NCI-H510A treated with DMSO at 0.1 percent for 48 hours (cell line): ENCODE measurements around the gene SCG3.
A peak's percentile ranks its signal among the peaks of the same experiment; 100 is the strongest.

Source experiments
- DNase-seq: peaks from one replicate; lab custom pipeline; 2025; lab: John Stamatoyannopoulos, UW

Gene SCG3

DNA sequence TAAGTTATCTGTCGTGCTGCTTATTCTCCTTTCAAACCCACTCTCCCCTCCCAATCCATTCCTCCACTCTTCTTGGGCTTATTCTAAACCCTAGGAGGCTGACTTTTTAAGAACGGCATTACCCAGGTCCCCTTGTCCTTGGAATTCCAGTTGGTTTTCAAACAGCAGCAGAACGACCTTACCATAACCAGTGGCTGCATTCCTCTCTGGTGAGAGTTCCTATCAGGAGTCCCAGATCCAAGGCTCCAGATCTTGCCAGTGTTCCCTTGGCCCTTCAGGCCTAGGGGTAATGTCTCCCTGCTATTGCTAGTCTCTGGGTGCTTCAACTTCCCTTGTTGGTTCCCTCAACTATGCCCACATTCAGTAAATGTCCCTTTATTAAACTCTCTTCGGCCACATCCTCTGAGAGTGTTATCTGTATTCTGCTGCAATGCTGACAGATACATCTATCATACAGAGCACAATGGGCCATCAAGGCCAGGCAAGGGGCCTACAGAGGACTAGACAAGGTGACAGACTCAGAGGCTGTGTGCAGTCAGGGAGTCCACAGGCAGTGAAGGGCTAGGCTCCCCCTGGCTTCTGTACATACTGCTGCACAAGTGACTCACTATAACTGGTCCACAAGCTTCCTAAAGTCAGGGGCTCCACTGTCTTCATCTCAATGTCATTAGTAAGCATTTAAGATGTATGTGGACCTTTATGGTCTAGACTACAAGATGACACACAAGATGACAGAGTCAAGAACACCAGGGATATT lies 46.0 kb downstream of the SCG3 start:
- DNase-seq = no peak

DNA sequence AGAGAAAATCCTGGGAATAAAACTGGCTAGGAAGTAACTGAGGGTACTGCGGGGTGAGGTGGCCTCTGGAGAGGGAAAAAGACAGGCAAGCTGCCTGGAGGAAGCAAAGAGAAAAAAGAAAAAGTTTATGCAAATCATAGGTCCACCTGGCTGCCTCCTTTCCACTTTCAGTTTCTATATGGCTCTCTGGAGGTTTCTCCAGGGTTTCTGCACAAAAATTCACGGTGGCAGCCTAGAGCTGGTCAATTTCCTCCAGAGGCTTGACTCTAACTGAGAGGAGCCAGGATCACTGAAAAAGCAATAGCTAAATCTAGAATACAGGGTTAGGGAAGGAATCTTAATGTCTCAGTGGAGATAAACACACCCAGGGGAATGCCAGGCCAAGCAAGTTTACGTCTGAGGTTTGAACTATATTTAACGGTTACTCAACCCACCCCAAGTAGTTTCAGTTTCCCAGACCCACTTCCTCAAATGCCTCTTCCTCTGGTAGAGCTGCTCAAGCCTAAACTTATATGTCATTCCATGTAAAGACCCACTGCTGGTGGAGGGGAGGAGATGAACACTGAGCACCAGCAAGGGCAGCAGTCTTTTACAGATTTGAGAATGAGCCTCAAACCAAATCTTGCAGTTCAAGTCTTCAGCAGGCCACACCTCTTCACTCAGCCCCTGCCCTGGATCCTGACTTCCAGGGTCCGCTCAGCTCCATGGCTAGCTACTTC lies 50.4 kb downstream of the SCG3 start:
- DNase-seq = no peak

DNA sequence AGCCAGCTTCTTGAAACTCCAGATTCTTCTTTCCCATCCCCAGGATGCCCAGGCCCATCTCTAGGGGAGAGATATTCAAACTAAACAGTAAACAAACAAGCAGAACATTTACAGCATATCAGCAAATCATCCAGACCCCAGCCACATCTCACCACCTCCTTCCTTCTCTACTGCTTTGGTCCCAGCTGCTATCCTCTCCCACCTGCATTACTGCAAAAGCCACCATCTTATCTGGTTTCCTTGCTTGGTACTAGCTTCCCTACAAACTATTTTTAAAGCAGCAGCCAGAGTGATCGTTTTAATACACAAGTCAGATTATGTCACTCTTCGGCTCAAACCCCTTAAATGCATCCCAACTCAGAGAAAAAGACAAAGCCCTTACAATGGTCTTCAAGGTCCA lies 51.3 kb downstream of the SCG3 start:
- no peak for DNase-seq

DNA sequence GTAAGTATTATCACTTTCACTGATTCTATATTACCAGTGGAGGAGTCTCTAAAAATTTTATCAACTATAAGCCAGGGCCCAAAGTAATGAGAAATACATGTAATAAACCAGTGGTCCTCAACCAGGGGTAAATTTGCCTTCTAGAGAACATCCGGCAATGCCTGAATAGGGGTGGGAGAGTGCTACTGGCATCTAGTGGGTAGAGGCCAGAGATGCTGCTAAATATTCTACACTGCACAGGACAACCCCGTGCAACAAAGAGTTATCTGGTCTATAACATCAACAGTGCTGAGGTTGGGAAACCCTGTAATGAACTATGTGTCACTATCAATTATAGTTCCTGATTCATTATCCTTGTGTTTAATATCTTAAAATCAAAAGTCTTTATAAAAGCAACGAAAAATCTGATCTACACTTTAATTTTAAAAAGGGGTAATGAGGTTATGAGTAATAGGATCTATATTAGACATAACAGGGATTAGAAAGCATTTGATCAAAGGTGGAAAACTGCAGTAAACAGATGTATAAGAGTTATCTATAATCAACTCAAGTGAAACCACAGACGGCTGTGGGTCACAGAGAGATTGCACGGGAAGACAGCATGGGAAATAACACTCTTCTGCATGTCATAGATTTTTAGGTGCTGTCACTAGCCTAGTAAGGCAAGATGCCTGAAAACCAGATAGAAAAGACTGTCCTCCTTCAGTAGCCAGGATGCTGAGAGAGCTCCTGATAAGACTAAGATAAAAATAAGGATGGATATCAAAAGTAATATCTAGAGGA lies 54.1 kb downstream of the SCG3 start:
- no peak for DNase-seq

DNA sequence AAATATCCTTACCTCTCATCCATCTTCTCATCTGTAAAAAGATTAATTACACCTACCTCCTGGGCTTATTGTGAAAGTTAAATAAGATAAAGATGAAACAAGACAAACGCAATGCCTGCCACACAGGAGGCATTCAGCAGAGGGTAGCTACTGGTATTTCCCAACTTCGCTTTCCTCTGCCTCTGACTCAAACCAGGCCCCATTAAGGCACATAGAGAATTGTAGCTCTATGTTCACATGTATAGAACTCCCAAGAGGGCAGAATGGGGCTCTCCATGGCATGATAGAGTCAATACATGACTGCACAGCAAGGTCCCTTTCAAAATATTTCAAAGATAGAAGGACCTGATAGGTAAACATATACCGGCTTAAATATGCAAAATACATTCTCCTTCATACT lies 54.8 kb downstream of the SCG3 start:
- no peak for DNase-seq

DNA sequence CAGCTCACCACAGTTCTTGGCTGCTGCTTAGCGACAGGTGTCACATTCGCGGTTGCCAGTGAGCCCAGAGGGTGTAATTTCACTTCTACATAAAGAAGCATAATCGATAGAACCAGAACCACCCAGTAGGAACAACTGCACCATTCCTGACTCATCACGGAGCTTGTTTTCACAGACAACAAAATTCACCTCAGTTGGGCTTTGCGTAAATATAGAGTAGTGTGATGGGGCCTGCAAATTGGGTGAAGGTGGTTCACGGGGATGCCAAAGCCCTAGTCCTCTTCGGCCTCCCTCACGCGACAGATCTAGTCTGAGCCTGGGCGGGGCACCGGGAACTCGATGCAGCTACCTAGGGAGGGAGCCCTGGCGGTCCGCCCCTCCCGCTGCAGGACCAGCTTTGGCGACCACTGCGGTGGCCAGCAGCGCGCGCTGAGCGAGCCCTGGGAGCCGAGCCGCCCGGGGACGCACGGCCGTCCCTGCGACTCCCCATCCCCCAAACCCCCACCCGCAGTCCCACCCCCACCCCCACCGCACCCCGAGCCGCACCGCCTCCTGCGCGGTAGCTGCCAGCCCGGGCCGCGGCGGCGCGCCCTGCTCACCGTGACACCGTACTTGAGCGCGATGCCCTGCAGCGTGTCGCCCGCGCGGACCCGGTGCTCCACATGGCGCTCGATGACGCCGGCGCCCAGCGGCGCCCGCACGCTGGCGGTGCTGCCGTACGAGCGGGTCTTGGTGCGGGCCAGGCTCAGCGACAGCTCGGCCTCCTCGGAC lies 55.6 kb downstream of the SCG3 start:
- DNase-seq = peak; percentile 14

DNA sequence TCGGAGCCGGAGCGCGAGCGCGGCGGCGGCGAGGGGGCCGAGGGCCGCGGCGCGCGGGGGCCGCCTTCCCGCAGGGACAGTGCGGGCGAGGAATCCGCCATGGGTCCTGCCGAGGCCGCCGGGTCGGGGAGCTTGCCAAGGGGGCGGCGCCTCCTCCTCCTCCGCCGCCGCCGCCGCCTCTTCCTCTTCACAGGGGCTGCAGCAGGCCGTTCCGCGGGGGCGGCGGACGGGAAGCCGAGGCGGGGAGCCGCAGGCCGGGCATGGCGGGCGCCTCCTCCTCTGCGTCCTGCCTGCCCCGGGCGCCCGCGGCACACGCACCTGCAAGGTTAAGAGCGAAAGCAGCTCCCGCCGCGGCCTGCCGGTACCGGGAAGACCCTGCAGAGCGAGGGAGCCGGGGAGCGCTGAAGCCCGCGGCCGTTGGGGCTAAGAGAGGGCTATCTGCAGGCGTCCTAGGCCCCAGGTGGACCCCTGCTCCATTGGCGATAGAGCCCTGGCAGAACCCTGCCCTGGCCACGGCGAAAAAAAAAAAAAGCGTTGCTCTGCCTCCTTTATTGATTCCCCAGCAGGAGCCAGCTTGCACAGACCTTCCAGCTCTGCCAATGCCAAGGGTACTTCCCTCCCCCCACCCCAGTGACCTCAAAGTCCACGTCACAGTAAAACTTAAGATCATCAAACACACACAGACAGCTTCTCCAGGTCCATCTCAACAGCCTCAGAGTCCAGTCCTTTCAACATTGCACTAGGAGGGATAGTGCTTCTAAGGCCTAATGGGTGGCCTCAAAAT lies 56.4 kb downstream of the SCG3 start, which contains the start of gene LYSMD2:
Gene LYSMD2 (minus strand): TSS at position 134 of the 784 bp plus-strand sequence. CDS start 33 bp downstream, at position 101.
- peak; percentile 38 for DNase-seq

DNA sequence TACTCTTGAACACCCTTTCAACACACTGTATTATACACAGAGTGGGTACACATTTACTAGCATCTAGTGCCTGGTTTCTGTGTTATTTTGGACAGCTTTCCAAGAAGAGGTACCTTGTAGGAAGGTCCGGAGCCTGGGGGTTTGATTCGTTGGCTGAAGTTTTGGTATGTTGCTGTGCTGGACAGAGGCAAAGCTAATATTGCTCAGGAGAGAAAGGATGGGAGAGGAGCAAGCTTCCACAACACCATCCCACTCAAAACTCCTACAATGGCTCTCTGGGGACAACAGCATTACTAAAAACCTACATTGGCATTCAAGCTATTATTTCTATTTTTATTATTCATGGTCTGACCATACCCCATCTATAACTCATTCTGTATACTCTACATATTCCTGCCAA lies 57.2 kb downstream of the SCG3 start:
- DNase-seq = no peak

DNA sequence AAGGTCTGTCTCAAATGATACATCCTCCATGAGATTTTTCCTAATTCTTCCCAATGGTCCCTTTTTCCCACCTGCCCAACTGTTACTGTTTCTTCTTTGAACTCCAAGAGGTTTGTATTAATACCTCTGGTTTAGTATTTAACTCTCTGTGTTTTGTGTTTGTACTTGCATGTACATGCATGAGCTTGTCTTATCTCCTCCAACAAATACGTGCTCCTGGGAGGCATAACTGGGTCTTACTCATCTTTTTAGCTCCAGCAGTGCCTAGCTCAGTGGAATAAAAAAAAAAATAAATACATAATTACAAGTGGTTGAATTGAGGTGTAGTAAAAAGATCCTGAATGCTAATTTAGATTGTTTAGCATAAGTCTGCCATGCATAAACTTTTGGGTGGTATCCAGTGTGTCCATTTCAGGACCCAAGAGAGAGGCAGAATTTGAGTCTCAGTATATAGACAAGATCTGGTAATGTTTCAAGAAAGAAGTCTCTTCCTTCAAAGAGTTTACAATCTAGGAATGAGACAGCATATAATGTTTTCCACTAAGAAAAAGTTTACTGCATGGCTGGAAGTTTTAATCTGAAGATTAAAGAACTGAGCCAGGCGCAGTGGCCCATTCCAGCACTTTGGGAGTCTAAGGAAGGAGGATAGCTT lies 57.9 kb downstream of the SCG3 start:
- no peak for DNase-seq

DNA sequence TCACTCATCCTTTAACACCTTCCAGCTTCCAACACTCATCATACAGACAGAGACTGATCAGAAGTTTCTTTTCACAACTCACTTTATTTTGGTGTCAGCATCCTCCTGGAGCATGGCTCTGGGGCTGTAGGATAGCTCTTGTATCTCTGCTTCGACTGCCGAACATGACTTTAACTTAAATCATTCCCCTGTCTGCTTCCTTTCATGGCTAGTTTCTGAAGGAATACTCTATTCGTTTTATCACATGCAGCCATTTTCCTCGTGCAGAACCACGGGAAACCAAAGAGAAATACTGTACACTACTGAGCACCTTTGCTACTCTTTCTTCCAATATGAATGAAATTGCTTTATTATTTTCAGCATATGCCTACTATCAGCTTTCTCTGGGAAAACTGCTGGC lies 68.0 kb downstream of the SCG3 start:
- no peak for DNase-seq

DNA sequence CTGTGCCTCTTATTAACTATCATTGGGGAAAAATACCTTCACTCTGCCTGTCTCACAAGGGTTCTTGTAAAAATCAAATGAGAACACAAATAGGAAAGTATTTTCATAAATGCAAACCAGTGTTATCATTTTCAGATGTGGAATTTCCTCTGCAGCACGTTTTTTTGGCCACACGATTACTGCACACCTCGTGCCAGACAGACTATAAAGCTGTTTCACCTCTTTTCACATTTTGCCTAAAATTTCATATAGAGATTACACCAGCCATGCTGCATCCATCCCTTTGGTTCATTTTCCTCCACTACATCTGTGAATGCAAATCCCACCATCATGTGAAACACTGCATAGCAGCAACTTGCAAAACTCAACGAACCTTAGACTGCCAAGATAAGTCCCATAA lies 68.9 kb downstream of the SCG3 start:
- no peak for DNase-seq

DNA sequence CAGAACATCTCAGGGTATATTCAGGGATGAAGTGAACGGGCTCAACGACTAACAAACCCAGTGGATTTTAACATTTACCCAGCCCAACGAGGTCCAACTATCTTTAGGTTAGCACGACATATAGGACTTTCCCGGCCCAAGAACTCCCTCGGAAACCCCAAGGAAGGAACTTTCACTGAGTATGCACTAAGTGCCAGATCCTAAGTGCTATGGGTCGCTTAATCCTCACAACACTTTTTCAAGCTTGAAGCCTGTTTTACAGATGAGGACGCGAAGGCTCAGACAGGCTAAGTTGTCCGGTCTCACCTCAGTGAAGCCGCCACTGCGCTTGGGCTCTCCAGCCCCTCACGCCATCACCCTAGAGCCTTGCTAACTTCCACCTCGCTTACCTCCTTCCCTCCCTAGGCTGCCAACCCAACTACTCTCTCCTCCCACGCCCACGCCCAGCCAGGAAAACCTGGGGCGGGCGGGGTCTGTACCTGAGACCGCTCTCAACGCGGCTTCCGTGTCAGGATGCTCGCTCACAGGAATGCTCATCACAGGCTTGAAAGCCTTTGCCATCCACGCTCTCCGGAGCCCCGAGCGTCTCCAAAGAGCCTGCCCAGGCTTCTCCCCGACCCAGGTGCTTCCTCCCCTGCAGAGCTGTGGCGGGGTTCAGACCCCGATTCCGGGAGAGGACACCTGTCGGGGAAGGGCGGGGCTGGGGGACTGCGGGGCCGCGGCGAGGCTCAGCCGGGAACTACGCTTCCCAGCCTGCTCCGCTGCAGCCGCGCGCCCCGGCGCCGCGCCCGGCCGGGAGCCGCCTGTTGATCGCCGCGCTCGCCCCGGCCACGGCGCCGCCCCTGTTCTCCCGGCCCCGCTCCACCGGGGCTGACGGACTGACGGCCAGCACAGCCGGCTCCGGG lies 69.7 kb downstream of the SCG3 start, which contains the start of gene TMOD2:
Gene TMOD2 (plus strand): TSS at position 806 of the 905 bp plus-strand sequence. CDS start 14,845 bp downstream, outside the sequence.
- DNase-seq = peak; percentile 62

DNA sequence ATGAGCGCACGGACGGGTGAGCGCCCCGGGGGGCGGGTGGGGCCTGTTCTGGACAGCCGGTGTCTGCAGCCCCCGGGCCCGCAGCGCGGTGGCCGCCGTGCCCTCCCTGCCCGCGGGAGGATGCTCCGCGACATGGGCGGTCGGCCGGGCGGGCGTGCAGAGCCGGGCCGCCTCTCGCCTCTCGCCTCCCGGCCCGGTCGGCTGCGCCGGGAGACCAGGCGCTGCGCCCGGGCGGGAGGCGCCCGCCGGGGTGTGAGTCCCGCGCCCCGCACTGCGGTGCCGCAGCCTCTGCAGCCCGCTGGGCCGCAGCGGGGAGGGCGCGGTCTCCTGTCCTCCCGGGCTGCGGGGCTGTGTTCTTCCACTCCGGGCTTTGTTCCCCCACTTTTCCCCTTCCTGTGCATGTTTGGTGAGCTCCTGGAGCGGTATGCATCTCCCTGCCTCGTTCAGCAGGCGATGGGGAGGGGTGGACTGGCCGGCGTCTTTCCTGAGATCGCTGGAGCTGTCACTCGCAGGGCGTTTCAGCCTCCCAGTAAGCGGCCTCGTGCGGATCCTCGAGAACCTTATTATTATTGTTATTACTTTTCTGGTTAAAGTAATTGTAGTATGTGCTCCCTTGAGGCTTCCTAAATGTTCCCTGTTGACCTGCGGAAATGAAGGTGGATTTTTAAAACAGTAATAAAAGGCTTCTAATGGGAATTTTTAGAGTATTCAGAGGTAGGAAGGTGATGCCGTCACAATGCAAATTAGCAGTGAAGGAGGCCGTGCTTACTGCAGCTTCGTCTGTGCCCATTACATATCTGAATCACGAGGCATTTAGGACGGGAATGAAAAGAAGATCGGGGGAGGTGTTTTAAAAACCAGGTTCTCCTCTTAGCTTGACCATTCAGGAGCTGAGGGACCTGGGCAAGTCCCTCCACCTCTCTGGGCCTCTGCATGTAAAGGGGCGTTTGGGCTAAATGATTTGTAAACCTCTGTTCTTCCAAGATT lies 70.7 kb downstream of the SCG3 start:
- peak; percentile 43 for DNase-seq

DNA sequence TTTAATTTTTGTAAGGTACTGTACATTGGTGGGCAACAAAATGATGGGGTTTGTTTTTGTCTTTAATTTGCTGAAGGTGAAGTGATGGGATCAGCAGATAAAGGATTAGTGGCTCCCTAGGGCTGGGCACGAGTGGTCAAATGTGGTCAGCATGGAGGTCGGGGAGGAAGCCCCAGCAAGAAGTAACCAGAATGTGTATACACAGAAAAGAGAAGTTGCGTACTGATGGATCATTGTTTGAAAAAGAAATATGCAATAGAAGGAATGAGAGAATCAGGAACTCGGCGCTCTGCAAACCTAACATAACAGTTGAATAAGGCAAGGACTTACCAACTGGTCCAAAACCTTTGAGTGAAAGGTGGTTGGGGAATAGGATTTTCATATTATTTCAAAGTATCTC lies 71.6 kb downstream of the SCG3 start:
- DNase-seq = no peak

DNA sequence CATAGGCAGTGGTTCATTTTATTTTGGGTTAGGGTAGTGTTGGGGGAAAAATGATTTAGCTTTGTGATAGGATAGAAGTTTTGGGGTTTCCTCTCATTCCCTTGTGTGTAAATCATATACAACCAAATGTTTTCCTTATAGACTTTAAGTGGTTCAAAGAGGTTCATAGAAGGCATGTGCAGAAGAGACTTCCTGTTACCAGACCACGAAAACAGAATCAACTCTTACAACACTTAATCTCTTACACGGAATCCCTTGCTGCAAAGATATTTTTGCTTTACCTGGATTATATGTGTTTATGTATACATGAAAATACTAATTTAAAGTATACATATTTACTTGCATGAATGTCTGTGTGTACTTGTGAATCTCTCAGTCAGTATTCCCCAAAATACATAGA lies 73.0 kb downstream of the SCG3 start:
- no peak for DNase-seq

DNA sequence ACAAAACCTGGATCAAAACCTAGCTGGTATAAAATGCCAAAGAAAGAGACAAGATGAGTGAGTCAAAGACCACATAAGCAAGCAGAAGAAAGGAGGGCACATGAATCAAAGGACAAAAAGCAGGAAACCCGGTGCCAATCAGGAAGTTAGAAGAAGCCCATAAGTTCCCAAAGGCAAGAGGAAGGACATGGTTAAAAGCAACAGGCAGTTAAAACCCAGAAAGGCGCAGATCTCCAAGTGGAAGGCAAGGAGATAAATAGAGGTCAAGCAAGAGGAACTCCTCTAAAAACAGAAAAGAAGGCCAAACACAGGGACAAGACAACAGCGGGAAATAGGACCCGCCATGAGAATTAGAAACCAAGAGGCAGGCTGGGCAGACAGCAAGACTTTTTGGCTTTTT lies 74.5 kb downstream of the SCG3 start:
- no peak for DNase-seq

DNA sequence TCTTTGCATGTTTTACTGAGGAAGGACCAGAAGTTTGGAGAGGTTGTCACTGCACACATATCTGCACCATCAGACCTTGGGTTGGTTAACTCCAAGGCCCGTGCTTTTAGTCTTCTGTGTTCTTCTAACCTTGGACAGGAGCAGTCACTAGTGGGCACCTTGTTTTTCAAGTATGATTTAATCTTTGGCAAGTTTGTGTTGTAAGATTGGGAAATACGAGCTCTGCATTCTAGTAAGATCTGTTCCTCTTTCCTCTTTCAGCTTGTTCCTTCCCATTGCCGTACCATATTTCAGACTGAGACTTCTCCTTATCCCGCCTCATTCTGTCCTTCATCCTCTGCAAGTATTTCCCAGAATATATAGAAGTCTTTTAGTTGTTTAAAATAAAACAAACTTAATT lies 75.2 kb downstream of the SCG3 start:
- DNase-seq = no peak

DNA sequence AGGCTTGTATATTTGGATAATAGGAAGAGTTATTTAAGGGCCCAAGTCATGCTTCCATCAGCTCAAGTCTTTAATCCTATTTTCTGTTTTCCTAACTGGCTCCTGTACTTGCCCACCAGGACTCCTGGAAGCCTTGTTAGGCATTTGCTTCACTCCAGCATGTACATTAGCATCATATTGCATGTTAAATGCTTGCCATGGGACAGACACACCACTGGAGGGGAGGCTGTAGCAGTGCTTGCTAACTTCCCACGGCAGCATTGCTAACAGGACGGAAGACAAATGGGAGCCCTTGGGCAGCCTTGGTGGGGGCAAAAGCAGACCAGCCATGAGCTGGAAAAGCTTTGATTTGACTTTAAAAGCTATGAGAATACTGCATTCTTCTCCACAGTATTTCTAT lies 76.1 kb downstream of the SCG3 start:
- DNase-seq = no peak
